Mesenteric fat pad (tissue), 1 donor: ENCODE results near the gene CHID1. TPM values are rescaled to one million over a fixed set of nuclear protein-coding genes. Genes with fewer than 3 reads are reported as not detected.

Source experiments
- DNase-seq: peaks from one replicate; pipeline ENCODE4 v3.0.0-alpha.2; 2020; ENCODE audit warnings: low spot score
- total RNA-seq: library from RNA; stranded (reverse); fragmentation: NEBNext Ultra II Directional; extraction: Animal tissue kit (Norgen Biotek cat#: 25700); gene quantifications from one replicate; pipeline ENCODE4 v1.2.1, GENCODE V29; 2021
- donor health status: DM: yes; HTN: yes; CAD: no.

The CHID1 gene
- total RNA-seq, 1 donor from 2014 or later, result 72.1 TPM

- no peak for DNase-seq
Measured at GRCh38 chr11:825366-826226, 85.0 kb downstream of the CHID1 start.

- DNase-seq, result no peak
Measured at GRCh38 chr11:824942-825341, 85.7 kb downstream of the CHID1 start.

- no peak for DNase-seq
Measured at GRCh38 chr11:824292-824880, 86.2 kb downstream of the CHID1 start.

- DNase-seq, result no peak
Measured at GRCh38 chr11:823441-824291, 86.9 kb downstream of the CHID1 start.

GRCh38 chr11:821512-822371, 88.9 kb downstream of the CHID1 start:
- no peak for DNase-seq

GRCh38 chr11:820655-821511, 89.7 kb downstream of the CHID1 start:
- DNase-seq, result no peak

- peak; percentile 96 for DNase-seq
Measured at GRCh38 chr11:819943-820649, 90.5 kb downstream of the CHID1 start.

GRCh38 chr11:819129-819931, 91.3 kb downstream of the CHID1 start:
- DNase-seq, result peak; percentile 98

GRCh38 chr11:818396-819128, 92.0 kb downstream of the CHID1 start, which contains the start of gene PNPLA2:
Gene PNPLA2, plus strand, starts transcription at chr11:818914. Its CDS starts 805 bp downstream, at chr11:819719.
- DNase-seq, result no peak

Other genes starting within 250 kb of the CHID1 start
- 25.9 TPM for gene DEAF1, start 215.6 kb downstream of the CHID1 start, total RNA-seq
- gene TMEM80, start 215.0 kb downstream of the CHID1 start, total RNA-seq, result 14.6 TPM
- gene EPS8L2, start 204.6 kb downstream of the CHID1 start, total RNA-seq, result 12.1 TPM
- gene TALDO1, start 163.3 kb downstream of the CHID1 start, total RNA-seq, result 277 TPM
- 54.1 TPM for gene GATD1, start 133.3 kb downstream of the CHID1 start, total RNA-seq
- gene CEND1, start 120.7 kb downstream of the CHID1 start, total RNA-seq, result not detected
- 26.3 TPM for gene SLC25A22, start 112.5 kb downstream of the CHID1 start, total RNA-seq
- gene PIDD1, start 105.6 kb downstream of the CHID1 start, total RNA-seq, result 10.2 TPM
- 2,673 TPM for gene RPLP2, start 100.8 kb downstream of the CHID1 start, total RNA-seq
- 1,877 TPM for gene PNPLA2, start 91.9 kb downstream of the CHID1 start, total RNA-seq
- 6.8 TPM for gene CRACR2B, start 82.9 kb downstream of the CHID1 start, total RNA-seq
- gene CD151, start 77.9 kb downstream of the CHID1 start, total RNA-seq, result 776 TPM
- gene POLR2L, start 68.3 kb downstream of the CHID1 start, total RNA-seq, result 203 TPM
- 120 TPM for gene TSPAN4, start 68.0 kb downstream of the CHID1 start, total RNA-seq
- 120 TPM for gene AP2A2, start 15.1 kb upstream of the CHID1 start, total RNA-seq
- gene MUC6, start 125.9 kb upstream of the CHID1 start, total RNA-seq, result not detected
- gene MUC2, start 164.1 kb upstream of the CHID1 start, total RNA-seq, result 0.80 TPM
- gene MUC5AC, start 247.1 kb upstream of the CHID1 start, total RNA-seq, result not detected